Hepatic stellate cell (primary cell): ENCODE data around the gene DHRS12.
A peak's percentile ranks its signal among the peaks of the same experiment; 100 is the strongest.

Experiments used
- DNase-seq: peaks from one replicate; pipeline ENCODE4 v3.0.0; 2011; ENCODE audit warnings: low spot score

Gene DHRS12

DNA sequence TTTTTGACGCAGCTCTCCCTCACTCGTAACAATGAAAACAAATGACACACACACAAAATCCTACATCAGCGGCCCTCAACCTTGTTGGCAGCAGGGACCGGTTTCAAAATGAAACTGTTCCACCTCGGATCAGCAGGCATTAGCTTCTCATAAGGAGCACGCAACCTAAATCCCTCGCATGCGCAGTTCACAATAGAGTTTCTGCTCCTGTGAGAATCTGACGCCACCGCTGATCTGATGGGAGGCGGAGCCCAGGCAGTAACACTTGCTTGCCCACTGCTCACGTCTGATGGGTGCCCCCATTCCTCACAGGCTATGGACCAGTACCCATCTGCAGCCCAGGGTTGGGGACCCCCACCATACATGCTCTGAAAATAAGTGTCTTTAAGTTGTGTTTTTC is 43.4 kb downstream of the DHRS12 start:
- no peak for DNase-seq

DNA sequence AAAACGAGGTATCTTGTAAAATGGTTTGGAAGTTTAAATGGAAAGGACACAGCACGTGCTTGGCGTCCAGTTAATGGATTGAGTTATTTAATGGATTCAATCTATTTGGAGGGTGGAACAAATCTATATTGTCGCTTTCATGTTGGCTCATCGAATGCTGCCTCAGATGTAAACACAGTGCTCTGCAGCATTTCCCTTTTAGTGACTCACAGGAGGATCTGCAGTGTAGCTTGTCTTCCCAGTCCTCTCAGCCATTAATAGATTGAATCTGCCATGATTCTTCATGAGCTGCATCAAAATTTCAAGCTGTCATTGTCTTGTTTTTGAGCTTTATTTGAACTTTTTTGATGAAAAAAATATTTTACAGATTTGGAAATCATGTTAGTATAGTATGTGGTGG is 44.7 kb downstream of the DHRS12 start:
- peak; percentile 63 for DNase-seq

DNA sequence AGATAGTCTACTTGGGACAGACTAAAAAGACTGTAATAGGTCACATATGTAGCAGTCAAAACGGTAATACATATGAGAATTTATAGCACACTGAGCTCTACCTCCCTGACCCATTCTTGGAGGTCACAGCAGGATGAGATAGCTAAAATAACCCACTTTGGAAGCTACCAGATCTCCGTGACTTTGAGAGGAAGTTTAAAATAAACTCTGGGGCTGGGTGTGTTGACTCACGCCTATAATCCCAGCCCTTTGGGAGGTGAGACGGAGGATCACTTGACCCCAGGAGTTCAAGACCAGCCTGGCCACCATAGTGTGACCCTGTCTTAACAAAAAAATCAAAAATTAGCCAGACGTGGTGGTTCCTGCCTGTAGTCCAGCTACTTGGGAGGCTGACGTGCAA is 45.3 kb downstream of the DHRS12 start:
- no peak for DNase-seq

- DNase-seq: no peak
Measured at GRCh38 chr13:51756651-51757050, 47.3 kb downstream of the DHRS12 start.

DNA sequence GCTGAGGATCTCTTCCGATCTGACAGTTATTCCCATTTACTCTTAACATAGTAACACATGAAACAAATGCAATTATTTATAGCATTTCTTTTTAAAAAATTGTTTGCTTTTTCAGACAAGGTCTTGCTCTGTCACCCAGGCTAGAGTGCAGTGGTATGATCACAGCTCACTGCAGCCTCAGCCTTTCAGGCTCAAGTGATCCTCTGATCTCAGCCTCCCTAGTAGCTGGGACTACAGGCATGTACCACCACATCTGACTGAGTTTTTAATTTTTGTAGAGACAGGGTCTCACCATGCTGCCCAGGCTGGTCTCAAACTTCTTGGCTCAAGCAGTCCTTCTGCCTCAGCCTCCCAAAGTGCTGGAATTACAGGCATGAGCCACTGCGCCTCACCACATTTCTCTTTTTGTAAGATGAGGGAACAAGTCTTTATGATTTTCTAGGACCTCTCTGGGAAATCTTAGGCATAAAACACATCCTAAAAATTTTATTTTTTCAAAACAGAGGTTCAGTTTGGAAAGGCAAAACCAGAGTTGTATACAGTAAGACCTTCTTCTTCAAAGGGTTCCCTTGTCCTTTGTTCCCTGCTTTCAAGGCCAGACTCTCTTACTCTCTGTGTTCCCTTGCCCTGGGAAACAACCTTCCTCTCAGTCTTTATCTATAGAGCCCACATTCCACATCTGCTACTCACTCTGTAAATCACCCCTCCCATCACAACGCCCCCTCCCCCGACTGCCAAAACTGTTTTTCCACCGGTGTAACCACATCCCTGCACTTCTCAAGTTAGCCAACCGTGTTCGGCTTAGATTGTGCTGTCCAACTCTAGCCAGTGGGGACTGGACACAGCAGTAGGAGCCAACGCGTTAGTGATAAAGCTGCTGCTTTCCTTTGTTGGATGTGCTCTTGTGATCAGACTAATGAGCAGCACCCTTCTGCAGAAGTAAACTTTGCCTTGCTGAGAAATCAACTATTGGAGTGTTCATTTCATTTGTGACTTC is 56.2 kb downstream of the DHRS12 start:
- DNase-seq: no peak

- DNase-seq: no peak
Measured at GRCh38 chr13:51746802-51747201, 57.2 kb downstream of the DHRS12 start.

- no peak for DNase-seq
Measured at GRCh38 chr13:51745243-51745642, 58.7 kb downstream of the DHRS12 start.

- DNase-seq: no peak
Measured at GRCh38 chr13:51742611-51743010, 61.4 kb downstream of the DHRS12 start.

DNA sequence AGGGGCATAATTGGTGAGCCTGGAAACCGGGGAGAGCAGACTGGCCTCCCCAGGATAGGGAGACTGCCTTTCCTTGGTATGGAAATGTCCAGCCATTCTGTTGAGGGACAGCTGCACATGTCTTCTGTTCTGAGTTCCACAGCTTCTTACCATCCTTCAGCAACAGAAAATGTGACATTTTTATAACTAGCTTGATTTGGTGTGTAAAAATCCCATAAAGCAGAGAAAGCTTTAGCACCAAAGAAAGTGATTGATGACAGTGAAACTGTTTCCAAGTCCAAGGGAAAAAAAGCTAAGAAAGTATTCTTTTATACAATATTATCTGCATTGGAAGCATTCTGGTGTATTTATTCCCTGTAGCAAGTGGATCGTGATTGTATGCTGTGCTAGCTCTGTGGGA is 61.9 kb downstream of the DHRS12 start:
- no peak for DNase-seq

- no peak for DNase-seq
Measured at GRCh38 chr13:51740698-51741097, 63.3 kb downstream of the DHRS12 start.

- no peak for DNase-seq
Measured at GRCh38 chr13:51739027-51739764, 64.8 kb downstream of the DHRS12 start.

GRCh38 chr13:51738226-51738905 is 65.6 kb downstream of the DHRS12 start:
- DNase-seq: no peak

GRCh38 chr13:51737609-51738008 is 66.4 kb downstream of the DHRS12 start:
- no peak for DNase-seq

DNA sequence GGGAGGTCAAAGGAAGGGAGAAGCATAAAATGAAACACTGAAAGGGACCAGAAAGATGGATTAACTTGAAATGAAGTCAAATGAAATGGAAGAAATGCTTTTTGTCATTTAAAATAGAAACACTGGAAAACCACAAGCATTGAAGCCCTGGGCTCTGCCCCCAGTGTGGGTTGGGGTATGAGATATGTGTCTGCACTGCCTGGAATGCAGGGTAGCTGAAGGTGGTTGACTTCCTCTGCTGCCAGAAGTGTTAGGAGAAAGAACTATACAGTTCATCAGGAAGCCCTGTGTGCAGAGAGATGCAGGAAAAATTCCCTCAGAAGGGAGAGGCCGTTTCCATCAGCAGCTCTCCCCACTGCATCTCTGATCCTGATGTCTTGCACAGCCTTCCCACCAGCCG is 69.2 kb downstream of the DHRS12 start:
- peak; percentile 23 for DNase-seq

GRCh38 chr13:51733374-51734298 is 70.3 kb downstream of the DHRS12 start:
- no peak for DNase-seq

GRCh38 chr13:51731759-51732158 is 72.2 kb downstream of the DHRS12 start:
- peak; percentile 54 for DNase-seq

- DNase-seq: no peak
Measured at GRCh38 chr13:51730927-51731326, 73.0 kb downstream of the DHRS12 start.

- peak; percentile 69 for DNase-seq
Measured at GRCh38 chr13:51729866-51730553, 74.0 kb downstream of the DHRS12 start.

DNA sequence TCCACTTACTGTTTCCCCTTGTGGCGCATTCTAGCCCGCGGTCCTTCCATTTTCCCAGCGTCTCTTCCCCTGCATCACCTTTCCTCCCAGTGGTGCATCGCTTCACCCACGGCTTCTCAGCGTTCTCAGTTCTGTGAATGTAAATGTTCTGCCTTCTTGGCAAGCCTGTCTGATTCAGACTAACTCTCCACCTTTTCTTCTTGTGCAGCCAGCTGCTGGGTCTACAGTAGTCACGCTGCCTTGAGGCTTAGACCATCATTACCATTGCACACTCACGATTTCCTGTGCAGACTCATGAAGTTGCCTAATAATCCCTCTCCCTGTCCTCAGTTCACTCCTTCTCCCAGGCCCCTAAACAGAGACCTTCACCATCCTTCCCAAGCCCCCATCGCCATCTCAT is 75.0 kb downstream of the DHRS12 start:
- DNase-seq: no peak

DNA sequence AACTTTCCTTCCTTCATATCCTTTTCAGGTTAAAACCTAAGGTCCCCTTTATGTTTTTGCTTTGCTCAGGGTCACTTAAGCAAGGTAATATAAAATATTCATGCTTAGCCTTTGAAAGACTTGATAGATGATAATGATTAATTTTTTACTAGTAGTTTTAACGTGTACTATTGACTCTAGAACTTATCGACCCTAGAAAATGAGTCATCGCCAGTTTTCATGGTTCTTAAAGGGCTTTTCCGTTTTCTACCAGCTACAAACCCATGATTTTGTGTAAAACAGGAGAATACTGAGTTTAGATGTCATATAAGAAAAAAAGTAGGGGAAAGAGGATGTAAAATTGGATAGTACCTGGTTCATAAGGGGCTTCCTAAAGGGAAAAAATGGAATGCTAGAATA is 75.7 kb downstream of the DHRS12 start:
- no peak for DNase-seq
